PC-9 (cell line): ENCODE data around the gene ZNF688.

Experiments
- CTCF ChIP-seq: fragments of 200-600 bp; sonication (generic); conservative IDR thresholded peaks from 2 replicates; pipeline ENCODE4 v1.6.1; 2017; ENCODE audit warnings: mixed run types, antibody characterized with exemption, mild to moderate bottlenecking, moderate library complexity
- EZH2 ChIP-seq: fragments of 200-600 bp; sonication (generic); IDR thresholded peaks from 2 replicates; pipeline ENCODE4 v1.8.0; 2017; ENCODE audit warnings: antibody characterized with exemption, low read depth

GRCh38 chr16:30524575-30525568 is 46.6 kb downstream of the ZNF688 start:
- TF ChIP-seq CTCF (no peak), EZH2 (no peak)
